ENCODE measurements around the gene CSNK2B.
A peak's percentile ranks its signal among the peaks of the same experiment; 100 is the strongest.

Gene CSNK2B

GRCh38 chr6:31665501-31666336 lies at the start of gene CSNK2B:
TSS of gene CSNK2B (plus strand) at chr6:31666080. CDS start at chr6:31666832, 752 bp downstream.
- peak; percentile 95 to 98 for DNase-seq (ENCODE audit: low read depth in 2 of 2, low spot score in 1 of 2)

- DNase-seq (ENCODE audit: low read depth in 2 of 2, low spot score in 1 of 2), result no peak
Measured at GRCh38 chr6:31617010-31617409, 48.9 kb upstream of the CSNK2B start.

GRCh38 chr6:31619805-31620585 lies 45.9 kb upstream of the CSNK2B start:
- DNase-seq (ENCODE audit: low read depth in 2 of 2, low spot score in 1 of 2), result peak; percentile 83 to 96

GRCh38 chr6:31620586-31621319 lies 45.1 kb upstream of the CSNK2B start, which contains the start of gene PRRC2A:
TSS of gene PRRC2A (plus strand) at chr6:31620715. CDS start at chr6:31622790, 2,075 bp downstream.
- peak in 1 of 2 donors; percentile 94 for DNase-seq (ENCODE audit: low read depth in 2 of 2, low spot score in 1 of 2)

- DNase-seq (ENCODE audit: low read depth in 2 of 2, low spot score in 1 of 2), result no peak
Measured at GRCh38 chr6:31621320-31621939, 44.5 kb upstream of the CSNK2B start.

GRCh38 chr6:31621991-31622390 lies 43.9 kb upstream of the CSNK2B start:
- DNase-seq (ENCODE audit: low read depth in 2 of 2, low spot score in 1 of 2), result no peak

GRCh38 chr6:31622684-31623091 lies 43.2 kb upstream of the CSNK2B start:
- no peak for DNase-seq (ENCODE audit: low read depth in 2 of 2, low spot score in 1 of 2)

GRCh38 chr6:31624070-31624469 lies 41.8 kb upstream of the CSNK2B start:
- DNase-seq (ENCODE audit: low read depth in 2 of 2, low spot score in 1 of 2), result no peak

- no peak for DNase-seq (ENCODE audit: low read depth in 2 of 2, low spot score in 1 of 2)
Measured at GRCh38 chr6:31626952-31627351, 38.9 kb upstream of the CSNK2B start.

- DNase-seq (ENCODE audit: low read depth in 2 of 2, low spot score in 1 of 2), result no peak
Measured at GRCh38 chr6:31627690-31628287, 38.1 kb upstream of the CSNK2B start.

GRCh38 chr6:31629014-31629413 lies 36.9 kb upstream of the CSNK2B start:
- DNase-seq (ENCODE audit: low read depth in 2 of 2, low spot score in 1 of 2), result no peak

- no peak for DNase-seq (ENCODE audit: low read depth in 2 of 2, low spot score in 1 of 2)
Measured at GRCh38 chr6:31630177-31630934, 35.5 kb upstream of the CSNK2B start.

- DNase-seq (ENCODE audit: low read depth in 2 of 2, low spot score in 1 of 2), result no peak
Measured at GRCh38 chr6:31631209-31631608, 34.7 kb upstream of the CSNK2B start.

- no peak for DNase-seq (ENCODE audit: low read depth in 2 of 2, low spot score in 1 of 2)
Measured at GRCh38 chr6:31631681-31632278, 34.1 kb upstream of the CSNK2B start.

- no peak for DNase-seq (ENCODE audit: low read depth in 2 of 2, low spot score in 1 of 2)
Measured at GRCh38 chr6:31632279-31632946, 33.5 kb upstream of the CSNK2B start.

- DNase-seq (ENCODE audit: low read depth in 2 of 2, low spot score in 1 of 2), result no peak
Measured at GRCh38 chr6:31633447-31633846, 32.4 kb upstream of the CSNK2B start.

- DNase-seq (ENCODE audit: low read depth in 2 of 2, low spot score in 1 of 2), result no peak
Measured at GRCh38 chr6:31634131-31634530, 31.7 kb upstream of the CSNK2B start.

- no peak for DNase-seq (ENCODE audit: low read depth in 2 of 2, low spot score in 1 of 2)
Measured at GRCh38 chr6:31634969-31635575, 30.8 kb upstream of the CSNK2B start.

All from stimulated activated CD8-positive, alpha-beta memory T cell treated with anti-CD3 and anti-CD28 coated beads, Interleukin-4, amount 100 ng/mL, for 4 hours (primary cell).